GM19238 (cell line): Measurements from ENCODE around the gene ARHGEF12.
A peak's percentile ranks its signal among the peaks of the same experiment; 100 is the strongest.

Experiments
- DNase-seq: peaks from one replicate; pipeline ENCODE4 v3.0.0; 2011; ENCODE audit warnings: low spot score; ENCODE audit not compliant: insufficient read length

The ARHGEF12 gene

DNA sequence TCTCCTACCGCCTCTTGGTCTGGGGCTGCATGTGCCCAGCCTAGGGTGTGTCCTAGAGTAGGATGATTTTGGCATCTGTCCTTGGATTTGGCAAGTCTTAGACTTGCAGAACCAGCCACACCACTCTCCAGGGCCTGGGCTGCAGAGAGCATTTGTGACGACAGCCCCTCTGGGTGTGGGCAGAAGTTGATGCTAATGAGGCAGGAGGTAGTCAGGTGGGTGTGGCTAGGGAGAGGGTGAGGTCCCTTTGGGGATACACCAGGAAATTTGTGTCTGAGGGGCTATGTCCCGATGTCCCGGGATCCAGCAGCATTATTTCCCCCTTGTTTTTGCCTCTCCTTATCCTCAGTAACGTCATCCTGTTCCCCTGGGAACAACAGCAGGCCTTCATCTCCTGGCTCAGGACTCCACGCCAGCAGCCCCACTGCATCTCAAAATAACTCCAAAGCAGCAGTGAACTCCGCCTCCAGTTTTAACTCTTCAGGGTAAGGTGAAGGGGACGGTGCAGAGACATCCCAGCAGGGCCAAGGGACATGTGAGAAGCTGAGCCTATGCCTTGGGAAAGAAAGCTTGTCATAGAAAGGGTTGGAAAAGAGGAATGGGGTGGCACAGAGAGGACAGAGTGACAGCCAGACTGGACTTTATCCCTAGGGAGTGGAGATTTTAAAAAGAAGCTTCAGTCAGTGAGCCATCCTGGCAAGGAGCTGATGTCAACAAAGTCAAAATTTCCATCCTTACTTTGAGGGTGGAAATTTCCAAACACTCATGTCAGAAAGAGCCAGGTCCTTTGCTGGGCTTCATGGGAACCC lies 19.1 kb upstream of the ARHGEF12 start:
- no peak for DNase-seq

DNA sequence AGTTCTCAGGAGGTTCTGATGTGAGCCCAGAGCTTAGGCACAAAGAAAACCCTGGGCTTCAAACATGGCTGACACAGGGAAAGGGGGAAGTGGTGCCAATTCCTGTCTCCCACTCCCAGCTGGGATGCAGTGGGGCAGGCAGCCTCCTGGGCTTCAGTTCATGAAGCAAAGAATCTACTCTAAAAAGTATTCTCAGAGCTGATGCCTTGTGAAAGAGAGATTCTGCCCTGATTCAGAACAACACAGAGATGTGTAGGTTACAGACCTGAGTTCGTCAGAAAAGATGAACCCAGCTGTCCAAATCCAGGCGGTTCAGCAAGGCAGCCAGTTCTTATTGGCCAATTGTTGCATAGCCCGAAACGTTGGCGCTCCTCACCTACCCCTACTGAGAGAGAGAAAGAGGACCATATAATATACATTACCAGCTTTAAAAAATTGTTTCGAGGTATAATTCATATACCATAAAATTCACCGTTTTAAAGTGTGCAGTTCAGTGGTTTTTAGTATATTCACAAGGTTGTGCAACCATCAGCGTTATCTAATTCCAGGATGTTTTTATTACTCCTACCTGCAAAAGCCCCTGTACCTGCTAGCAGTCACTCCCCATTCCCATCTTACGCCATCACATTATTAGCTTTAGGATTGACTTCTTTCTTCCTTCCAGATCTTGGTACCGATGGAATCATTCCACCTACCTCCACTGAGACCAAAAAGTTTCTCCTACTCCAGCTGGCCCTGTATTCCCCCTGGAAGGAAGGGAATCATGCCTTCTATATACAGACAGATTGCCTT lies 18.3 kb upstream of the ARHGEF12 start:
- DNase-seq: no peak

DNA sequence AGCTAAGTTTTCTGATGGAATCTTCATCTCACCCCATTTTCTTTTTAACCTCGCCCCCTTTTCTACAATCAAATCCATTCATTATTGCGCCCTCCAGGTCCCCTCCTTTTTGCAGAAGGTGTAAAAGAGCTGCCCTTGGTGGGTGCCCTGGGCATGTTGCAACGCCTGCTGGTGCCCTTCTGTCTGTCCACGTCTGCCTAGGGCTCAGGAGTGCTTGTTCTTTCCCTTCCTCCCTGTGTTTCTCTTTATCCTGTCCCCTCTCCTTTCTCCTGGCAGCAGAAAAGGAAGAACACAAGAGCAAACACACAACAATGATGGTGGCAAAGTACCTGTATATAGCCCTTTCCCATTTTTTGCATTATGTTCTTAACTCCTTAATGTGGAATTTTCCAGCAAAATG lies 17.3 kb upstream of the ARHGEF12 start:
- no peak for DNase-seq

DNA sequence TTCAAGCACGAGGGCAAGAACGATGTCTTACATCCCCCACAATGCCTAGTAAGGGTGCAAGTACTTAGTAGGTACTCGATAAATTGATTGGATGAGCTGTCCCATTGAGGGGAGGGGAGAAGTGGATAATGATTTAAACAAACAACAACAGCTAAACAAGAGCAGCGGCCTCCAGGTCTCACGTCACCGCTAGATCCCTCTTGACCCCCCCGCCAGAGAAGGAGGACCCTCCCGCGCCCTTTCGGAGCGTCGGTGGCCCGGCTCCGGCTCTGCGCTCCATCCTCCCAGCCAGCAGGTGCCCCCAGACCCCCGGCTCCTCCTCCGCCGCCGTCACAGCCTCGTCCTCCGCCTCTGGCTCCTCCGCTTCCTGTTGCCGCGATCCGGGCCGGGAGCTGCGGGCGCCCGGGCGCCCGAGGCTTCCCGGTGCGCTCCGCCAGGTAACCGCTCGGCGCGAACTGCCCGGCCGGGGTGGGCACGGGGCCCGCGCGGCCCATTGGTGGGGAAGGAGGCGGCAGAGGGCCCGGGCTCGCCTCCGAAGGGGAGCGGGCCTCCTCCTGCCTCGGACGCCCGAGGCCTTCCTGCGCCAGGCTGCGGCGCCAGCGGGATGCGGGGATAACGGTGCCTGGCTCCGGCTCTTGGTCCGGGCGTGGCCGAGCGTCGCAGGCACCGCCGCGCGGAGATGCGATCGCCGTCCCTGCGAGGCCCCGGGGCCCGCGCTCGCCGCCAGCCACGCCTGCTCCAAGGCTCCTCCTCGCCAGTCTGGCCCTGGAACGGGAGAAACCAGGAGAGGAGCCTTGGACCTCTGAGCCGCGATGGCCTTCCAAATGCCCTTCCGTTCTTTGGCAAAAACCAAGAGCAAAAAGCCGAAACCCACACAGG lies 11.0 kb upstream of the ARHGEF12 start, which contains the start of gene TLCD5:
TLCD5 (plus strand) TSS at position 368 of the 879 bp plus-strand sequence. CDS start 2,143 bp downstream, outside the sequence.
- no peak for DNase-seq

DNA sequence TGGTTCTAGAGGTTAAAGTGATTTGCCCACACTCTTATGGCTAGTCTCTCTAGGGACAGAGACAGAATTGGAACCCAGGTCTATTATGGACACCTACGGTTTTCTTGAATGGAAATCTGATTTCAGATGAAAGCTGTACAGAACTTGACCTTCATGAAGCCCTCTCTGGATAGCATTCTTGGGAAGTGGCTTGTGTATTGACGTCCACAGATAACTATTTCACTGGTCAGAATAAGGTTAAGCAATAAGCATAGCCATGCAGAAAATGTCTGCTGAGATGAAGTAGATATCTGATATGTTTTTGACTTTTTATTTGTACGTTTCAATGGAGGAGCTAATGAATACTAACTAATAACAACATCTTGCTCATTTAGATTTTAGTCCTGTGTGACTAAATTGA lies 10.0 kb upstream of the ARHGEF12 start:
- DNase-seq: no peak

DNA sequence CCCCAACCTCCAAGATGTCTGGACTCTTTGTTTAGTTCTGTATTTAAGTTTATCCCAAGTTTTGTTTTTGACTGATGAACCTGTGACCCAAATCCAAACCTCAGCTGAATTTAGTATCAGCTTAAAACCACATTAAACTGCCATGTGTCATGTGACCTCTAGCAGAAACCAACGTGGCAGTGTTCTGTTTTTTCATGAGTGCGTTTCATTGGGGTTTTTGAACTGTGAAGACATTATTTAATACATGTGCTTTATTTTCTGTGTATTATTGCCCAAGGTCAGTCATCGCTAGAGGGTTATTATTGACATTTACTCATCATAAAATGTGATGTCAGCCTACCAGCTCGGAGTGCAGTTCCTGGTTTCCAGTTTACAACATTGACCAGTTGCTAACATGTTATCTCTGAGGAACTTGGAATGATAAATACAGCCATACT lies 9.3 kb upstream of the ARHGEF12 start:
- DNase-seq: no peak

DNA sequence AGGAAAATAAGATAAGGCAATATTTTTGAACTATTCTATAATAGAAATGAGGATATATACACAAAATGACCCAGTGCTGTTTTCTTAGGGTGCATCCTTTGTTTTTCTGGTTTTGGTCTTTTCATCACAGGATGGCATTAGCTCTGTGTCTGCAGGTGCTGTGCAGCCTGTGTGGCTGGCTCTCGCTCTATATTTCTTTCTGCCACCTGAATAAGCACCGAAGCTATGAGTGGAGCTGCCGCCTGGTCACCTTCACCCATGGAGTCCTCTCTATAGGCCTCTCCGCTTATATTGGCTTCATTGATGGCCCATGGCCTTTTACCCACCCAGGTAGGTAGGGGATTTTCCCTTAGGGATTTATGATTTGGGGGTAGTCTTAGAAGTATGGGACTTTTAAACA lies 8.9 kb upstream of the ARHGEF12 start:
- DNase-seq: no peak

DNA sequence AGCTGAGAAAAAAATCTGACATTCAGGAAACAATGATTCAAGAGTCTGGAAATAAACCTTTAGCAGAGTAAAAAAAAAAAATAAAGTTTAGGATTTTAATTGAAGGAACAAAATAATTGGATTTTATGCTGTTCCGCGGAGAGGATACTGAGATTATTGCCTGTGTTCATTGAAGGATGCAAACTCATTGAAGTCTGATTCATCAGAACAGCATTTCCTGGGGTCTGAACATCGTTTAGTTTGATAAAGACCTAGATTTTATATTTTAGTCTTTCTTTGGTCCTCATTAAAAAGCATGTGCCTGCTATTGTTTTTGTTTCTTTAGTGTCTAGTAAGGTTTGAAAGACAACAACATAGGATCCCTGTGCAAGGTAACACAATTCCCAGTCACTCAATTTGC lies 6.7 kb upstream of the ARHGEF12 start:
- DNase-seq: no peak

DNA sequence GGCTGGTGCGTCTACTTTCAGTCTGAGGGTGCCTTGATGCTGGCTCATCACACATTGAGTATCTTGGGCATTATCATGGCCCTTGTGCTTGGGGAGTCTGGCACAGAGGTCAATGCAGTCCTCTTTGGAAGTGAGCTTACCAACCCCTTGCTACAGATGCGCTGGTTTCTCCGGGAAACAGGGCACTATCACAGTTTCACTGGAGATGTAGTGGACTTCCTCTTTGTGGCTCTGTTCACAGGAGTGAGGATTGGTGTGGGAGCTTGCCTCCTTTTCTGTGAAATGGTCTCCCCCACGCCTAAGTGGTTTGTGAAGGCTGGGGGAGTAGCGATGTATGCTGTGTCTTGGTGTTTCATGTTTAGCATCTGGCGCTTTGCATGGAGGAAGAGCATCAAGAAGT lies 6.2 kb upstream of the ARHGEF12 start:
- no peak for DNase-seq

DNA sequence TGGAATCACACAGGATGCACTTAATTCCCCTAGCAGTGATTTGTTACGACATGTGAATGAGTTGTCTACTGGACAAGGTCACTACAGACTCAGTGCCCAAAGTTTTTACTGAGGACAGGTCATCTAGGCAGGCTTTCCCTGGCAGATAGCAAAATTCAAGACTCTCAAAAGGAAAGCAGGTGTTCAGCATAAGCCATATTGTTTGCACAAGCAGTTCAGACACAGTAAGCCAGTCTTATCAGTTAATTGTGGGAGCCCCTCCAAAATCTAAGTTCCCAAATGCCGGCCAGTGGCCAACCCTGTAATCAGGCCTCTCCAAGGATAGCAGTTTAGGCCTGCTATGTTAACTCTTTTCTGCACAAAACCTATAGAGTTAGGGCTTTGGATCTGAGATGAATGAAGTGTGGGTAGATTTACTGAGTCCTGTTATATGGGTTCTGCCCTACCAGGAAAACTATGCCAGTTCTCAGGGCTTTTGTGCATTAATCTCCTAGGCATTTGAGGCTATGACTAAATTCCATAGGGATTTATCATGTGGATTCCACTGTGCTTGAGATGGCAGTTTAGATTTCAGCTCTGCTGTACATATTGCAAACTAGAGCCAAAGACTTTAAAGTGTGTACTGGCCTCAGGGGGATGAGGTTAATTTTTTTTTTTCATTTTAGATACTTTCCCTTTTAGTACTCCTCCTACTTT lies 4.8 kb upstream of the ARHGEF12 start:
- no peak for DNase-seq

DNA sequence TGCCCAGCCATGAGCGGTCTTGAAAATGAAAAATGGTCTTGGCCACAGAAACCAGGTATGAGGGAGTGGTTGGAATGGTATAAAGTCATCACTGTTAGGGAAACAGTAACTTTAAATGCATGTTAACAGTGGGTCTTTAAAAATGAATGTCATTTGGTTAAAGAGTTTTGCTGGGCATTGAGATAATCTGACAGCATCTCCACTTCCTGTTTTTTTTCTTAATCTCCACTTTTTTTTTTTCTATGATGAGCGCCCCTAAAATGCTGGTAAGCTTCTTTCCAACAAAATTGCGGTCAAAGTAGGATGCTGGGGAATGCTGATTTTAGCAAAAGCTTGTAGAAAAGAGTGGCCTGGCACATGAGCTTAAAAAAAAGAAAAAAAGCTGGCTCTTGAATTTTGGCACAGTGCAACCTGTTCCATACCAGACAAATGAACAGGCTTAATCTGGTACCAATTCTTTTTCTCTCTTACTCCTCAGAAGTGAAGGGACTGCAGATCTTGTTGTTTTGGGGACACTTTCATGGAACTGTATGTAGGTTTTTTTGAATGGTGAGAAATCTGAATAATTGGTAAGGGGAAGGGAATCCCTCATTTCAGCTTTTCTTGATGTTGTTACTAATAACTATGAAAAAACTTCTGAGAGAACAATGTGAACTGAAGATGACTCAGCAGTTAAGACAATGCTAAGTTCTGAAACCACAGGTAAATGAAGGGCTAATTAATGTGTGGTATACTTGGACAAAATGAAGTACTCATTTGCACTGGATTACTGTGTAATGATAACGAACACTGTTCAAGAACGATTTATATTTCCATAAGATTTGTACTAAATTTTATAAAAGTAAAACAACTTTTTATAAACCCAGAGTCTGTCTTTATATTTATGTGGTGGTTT lies 3.1 kb upstream of the ARHGEF12 start:
- no peak for DNase-seq

DNA sequence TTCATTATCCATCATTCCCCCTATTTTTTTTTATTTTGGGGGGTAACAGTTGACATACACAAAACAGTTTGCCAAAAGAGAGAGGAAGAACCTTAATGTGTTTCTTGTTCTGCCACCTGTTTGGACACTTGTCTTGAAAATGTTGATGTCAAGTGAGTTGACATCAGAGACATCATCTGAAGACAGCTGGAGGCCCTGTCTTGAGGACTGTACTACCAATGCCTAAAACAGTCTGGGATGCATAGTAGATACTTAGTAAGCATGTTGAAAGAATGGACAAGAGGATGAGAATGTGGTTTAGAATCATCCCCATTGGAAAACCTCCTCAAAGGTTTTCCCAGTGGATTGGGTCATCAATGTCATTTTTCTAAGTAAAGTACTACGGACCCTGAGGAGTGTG lies 2.4 kb upstream of the ARHGEF12 start:
- no peak for DNase-seq

DNA sequence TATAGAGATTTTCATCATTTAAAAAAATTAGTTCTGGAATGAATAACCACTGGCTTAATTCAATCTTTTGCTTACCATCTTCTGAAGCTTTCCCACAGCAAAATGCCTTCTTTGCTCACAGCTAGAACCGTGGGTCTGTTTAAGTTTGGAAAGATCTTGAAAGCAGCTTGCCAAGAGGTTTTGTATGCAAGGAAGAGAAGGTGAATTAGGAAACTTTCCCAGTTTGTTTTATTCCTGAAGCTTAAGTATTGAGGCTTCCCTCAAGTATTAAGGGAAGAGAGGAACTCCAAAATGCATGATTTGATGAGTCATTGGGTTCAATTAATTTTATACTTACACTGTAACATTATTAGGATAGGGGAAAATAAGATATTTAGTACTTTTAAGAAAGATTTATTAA lies 1.9 kb upstream of the ARHGEF12 start:
- DNase-seq: no peak

DNA sequence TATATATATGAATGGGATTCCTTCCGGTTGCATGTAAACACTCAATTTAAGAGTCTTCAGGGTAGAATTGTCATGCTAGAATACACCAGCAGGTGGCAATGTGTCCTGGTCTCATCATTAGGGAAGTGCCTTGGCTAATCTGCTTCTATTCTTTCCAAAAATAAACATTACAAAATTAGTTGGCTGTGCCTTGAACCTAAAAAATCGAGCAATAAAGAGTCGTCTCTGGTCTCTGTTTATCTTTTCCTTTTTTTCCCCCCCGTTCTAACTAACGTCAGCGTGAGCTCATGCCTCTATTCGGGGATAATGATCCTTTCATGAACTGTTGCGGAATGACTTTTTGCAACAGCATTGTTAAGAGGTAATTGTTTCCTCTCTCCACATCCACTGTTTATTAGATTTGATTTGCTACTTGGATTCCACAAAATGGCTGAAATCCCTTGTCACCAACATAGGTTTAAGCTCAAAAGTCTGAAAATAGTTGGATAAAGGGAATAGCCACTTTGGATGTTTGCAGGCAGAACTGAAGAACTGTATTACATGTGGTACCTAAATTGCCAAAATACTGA lies 1.2 kb upstream of the ARHGEF12 start:
- peak; percentile 49 for DNase-seq

DNA sequence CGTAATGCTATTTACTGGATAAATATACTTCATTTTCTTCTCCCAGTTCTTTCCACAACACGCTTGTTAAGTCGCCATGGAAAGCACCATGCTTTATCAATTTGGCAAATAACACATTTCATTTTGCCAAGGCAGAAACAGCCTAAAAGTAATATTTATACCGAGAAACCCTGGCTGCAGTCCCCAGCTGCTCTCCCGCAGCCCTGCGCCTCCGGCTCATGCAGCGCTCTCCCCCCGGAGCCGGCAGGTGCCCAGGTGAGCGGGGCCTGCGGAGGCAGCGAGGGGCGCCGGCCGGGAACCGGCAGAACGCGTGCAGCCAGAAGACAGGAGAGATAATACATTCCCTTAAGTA lies 681 bp upstream of the ARHGEF12 start:
- DNase-seq: no peak

DNA sequence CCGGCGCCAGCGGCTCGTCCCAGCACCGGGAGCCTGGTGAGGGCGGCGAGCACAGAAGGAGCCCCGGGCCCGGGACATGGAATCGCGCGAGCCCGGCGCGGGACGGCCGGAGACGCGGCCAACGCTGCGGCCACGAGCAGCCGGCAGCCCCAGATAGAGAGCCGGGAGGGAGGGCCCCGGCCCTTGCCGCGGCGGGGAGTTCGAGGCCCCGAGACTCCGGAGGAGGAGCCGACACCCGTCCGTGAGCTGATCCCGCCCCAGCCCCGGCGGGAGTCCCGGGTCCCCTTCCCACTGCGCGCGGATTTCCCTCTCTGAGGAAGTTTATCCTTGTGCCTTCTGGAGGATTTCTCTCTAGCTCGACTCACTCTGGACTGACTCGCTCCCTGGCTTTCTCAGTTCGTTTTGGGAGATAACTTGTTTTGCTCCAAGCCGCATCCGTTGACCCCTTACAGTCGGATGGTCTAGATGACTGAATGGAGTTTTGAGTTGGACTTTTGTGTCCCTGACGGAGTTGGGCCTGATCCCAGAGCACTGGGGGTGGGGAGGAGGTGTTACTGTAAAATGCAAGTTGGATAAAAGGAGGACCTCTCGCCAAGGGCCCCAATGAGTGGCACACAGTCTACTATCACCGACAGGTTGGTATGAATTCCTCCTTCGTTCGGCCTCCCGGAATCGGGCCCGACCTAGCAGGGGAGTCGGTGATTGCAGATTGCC lies 585 bp downstream of the ARHGEF12 start:
- peak; percentile 63 for DNase-seq

DNA sequence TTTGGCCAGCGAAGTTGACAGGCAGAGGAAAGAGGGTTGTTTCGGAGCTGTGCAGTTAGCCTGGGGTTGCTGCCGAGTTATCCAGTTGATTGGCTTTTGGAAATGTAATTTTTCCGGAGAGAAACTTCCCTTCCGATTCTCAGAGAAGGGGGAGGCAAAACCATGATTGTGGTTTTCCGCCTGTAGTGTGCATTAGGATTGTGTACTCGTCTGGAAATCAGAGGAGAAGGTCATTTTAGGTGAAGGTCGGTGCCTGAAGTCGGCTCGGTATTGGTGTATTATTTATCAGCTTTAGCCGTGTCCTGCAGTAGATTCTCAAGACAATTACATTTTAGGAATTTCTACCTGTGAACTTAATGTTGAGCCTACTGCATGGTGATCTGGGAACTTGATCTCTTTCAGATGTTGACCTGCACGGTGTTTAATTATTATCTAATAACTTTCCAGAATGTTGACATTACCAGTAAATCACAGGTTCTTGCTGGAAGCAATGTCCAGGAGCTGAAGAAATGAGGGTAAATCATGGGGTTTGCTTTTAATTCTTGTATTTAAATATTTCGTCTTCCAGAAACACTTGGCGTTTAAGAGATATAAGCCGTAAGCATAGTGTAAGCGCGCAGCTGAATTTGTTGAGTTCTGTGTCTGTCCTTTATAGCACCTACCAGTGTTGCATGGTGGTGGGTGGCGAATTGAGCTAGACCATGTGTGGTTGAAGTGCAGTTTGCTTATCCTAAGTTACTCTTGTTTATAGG lies 1.3 kb downstream of the ARHGEF12 start:
- DNase-seq: no peak
